ENCODE measurements around the gene RPTOR. TPM values are rescaled to one million over a fixed set of nuclear protein-coding genes. Genes with fewer than 3 reads are reported as not detected.

Gene RPTOR
- polyA plus RNA-seq, 1 experiment, result 10.8 TPM

DNA sequence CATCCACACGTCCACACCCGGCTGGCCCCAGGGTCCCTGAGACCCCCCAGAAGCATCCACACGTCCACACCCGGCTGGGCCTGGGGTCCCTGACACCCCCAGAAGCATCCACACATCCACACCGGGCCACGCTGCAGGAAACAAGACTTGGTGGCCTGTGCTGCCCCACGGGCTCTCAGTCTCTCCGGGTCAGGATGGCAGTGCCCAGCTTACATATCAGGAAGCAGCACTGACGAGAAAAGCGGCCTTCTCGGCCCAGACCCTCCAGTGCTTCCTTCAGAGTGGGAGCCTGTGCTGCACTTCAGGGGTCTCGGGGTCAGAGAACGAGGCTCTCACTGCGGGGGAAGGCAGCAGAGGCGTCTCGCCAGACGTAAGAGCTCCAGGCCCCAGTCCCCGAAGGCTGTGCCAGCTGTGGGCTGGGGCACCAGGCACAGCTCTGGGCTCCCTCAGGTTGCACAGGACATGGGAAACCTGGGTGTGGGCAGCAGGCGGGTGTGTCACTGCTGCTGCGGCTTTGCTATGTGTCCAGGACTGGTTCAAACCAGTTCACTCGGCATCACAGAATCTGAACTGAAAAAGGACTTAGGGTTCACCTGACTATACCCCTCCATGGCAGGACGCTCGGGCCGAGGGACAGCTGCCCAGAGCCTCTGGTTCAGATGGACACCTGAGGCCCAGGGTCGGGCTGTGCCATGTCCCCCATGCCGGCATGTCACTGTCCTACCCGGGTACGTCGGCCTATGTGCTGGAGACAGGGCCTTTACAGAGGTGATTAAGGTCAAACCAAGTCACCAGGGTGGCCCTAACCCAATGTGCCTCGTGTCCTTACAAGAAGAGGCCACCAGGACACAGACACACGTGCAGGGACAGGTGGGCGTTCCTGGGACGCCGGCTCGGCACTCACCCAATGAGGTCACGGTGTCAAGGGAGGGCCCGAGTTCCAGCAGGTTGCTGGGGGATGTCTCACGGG is 406.8 kb downstream of the RPTOR start:
- no peak overlapping the region for H3K4me3 ChIP-seq (ENCODE audit: low read depth, low read length)
- ChIA-PET CTCF (no interaction called here), POLR2A (no interaction called here)
- peaks cover 9% of the 10 kb centered on the region for H3K36me3 ChIP-seq (ENCODE audit: control insufficient read depth, insufficient read depth, low read length)
- TF ChIP-seq, protein P1, sequence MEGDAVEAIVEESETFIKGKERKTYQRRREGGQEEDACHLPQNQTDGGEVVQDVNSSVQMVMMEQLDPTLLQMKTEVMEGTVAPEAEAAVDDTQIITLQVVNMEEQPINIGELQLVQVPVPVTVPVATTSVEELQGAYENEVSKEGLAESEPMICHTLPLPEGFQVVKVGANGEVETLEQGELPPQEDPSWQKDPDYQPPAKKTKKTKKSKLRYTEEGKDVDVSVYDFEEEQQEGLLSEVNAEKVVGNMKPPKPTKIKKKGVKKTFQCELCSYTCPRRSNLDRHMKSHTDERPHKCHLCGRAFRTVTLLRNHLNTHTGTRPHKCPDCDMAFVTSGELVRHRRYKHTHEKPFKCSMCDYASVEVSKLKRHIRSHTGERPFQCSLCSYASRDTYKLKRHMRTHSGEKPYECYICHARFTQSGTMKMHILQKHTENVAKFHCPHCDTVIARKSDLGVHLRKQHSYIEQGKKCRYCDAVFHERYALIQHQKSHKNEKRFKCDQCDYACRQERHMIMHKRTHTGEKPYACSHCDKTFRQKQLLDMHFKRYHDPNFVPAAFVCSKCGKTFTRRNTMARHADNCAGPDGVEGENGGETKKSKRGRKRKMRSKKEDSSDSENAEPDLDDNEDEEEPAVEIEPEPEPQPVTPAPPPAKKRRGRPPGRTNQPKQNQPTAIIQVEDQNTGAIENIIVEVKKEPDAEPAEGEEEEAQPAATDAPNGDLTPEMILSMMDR (IDR thresholded peaks at IDR 0.05; ENCODE audit: insufficient read depth, low read depth, low read length), result no peak
- DNase-seq (ENCODE audit: low read depth), result no peak
- no peaks in the 10 kb centered on the region for H3K27me3 ChIP-seq (ENCODE audit: control insufficient read depth, insufficient read depth, low read length)

DNA sequence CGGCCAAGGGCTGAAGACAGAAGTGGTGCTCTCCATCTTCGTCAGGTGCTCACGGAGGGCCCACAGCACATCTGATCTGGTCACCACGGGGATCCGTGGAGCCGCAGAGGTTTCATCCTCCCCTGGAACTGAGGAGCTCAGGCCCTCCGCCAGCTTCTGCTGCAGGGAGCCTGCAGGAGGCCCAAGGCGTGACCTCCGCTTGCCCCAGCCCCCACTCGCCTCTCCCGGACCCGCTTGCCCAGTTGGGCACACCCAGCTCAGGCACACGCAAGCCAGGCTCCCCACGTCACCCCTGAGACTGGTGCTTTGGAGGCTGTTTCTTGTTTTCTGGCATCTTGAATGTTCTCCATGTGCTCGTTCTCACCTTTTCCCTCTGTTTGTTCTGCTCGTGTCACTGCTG is 407.7 kb downstream of the RPTOR start:
- ChIA-PET POLR2A (no interaction called here), CTCF (no interaction called here)
- no peak overlapping the region for H3K4me3 ChIP-seq (ENCODE audit: low read depth, low read length)
- H3K27me3 ChIP-seq (ENCODE audit: control insufficient read depth, insufficient read depth, low read length), result no peaks in the 10 kb centered on the region
- H3K36me3 ChIP-seq (ENCODE audit: control insufficient read depth, insufficient read depth, low read length), result peaks cover 6% of the 10 kb centered on the region
- TF ChIP-seq, protein P1 (IDR thresholded peaks at IDR 0.05; ENCODE audit: insufficient read depth, low read depth, low read length), result no peak
- DNase-seq (ENCODE audit: low read depth), result no peak

DNA sequence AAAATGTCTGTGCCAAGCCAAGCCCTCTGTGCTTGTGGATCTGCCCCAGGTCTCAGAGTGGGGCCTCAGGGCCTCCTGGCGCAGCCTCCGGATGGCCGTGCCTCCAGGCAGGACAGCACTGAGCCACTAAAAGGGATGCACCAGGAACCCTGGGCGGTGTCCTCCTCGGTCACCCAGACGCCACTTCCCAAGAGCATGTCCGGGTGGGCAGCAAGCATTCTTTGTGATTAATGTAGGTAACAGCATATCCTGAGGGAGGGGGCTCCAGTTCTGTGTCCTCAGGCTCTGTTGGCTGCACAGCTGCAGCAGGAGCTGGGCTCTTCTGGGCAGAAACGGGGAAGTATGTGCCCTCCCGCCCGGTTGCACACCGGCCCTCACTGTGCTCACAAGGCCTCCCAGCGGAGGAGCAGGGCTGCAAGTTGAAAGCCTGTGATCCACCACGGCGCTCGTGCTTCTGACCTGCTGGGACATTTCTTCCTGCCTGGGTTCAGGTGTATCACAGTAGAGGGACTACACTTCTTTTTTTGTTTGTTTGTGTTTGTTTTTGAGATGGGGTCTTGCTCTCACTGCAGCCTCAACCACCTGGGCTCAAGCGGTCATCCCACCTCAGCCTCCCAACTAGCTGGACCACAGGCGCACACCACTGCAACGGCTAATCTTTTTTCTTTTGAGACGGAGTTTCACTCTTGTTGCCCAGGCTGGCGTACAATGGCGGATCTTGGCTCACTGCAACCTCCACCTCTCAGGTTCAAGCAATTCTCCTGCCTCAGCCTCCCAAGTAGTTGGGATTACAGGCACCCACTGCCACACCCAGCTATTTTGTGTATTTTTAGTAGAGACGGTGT is 409.1 kb downstream of the RPTOR start:
- ChIA-PET CTCF (interaction anchor here (1.2 kb wide), 1 partner anchor 24 kb away, joined by 3 read pairs; no protein-coding TSS in a partner anchor), POLR2A (no interaction called here)
- Histone ChIP-seq H3K36me3 (ENCODE audit: control insufficient read depth, insufficient read depth, low read length) (peaks cover 7% of the 10 kb centered on the region), H3K27me3 (ENCODE audit: control insufficient read depth, insufficient read depth, low read length) (no peaks in the 10 kb centered on the region), H3K4me3 (ENCODE audit: low read depth, low read length) (no peak overlapping the region)
- TF ChIP-seq, protein P1 (IDR thresholded peaks at IDR 0.05; ENCODE audit: insufficient read depth, low read depth, low read length), result no peak
- no peak for DNase-seq (ENCODE audit: low read depth)

DNA sequence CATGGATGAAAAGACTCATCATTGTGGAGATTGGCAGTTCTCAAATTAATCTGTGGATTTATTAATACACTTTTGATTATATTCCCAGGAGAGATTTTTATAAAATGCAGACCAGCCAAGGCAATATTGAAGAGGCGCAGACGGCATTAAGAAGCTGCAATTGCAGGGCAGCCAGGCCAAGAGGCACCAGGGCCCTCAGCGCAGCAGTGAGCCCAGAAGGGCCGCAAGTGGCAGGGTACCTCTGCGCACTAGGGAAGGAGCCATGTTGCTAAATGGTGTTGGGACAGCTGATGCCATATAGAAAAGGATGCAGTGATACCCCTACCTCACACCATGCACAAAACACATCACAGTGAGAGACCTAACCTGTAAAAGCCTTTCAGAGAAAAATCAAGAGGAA is 410.4 kb downstream of the RPTOR start:
- TF ChIP-seq, protein P1 (IDR thresholded peaks at IDR 0.05; ENCODE audit: insufficient read depth, low read depth, low read length), result no peak
- CTCF ChIA-PET, result no interaction called here
- H3K27me3 ChIP-seq (ENCODE audit: control insufficient read depth, insufficient read depth, low read length), result no peaks in the 10 kb centered on the region
- no peak for DNase-seq (ENCODE audit: low read depth)
- peaks cover 7% of the 10 kb centered on the region for H3K36me3 ChIP-seq (ENCODE audit: control insufficient read depth, insufficient read depth, low read length)
- POLR2A ChIA-PET, result no interaction called here
- no peak overlapping the region for H3K4me3 ChIP-seq (ENCODE audit: low read depth, low read length)

DNA sequence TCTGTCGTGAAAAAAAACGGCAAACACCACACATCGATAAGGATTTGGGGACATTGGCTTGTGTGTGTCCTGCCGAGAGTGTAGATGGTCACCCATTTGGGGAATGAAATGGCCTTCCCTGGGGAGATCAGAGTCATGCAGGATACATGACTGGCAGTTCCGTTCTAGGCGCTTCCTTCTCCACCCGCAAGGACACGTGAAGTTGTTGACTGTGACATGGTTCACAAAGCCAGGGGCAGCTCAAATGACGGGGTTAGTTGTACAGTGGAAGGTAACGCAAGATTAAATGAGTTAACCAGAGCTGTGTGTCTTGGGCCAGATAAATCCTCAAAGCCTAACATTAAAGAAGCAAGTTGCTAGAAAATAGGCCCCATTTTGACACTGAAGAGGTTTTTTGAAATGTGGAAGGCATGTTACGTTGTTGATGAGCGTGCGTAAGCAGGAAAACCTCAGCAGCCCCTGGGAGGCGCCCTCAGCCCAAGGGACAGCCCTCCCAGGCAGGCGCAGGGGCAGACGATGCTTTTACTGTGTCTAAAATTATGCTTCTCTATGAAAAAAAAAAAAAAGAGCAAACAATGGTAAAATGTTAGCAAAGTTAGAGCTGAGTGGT is 411.1 kb downstream of the RPTOR start:
- ChIA-PET CTCF (no interaction called here), POLR2A (no interaction called here)
- Histone ChIP-seq H3K27me3 (ENCODE audit: control insufficient read depth, insufficient read depth, low read length) (no peaks in the 10 kb centered on the region), H3K36me3 (ENCODE audit: control insufficient read depth, insufficient read depth, low read length) (peaks cover 5% of the 10 kb centered on the region), H3K4me3 (ENCODE audit: low read depth, low read length) (no peak overlapping the region)
- DNase-seq (ENCODE audit: low read depth), result no peak
- TF ChIP-seq, protein P1 (IDR thresholded peaks at IDR 0.05; ENCODE audit: insufficient read depth, low read depth, low read length), result no peak

Measured in BJ (cell line).